Sciatic nerve (tissue), 2 donors: ENCODE results near the gene B3GNT4. TPM values are rescaled to one million over a fixed set of nuclear protein-coding genes. Genes with fewer than 3 reads are reported as not detected.
"Not testable (repeated sequence)": the region's sequence is repeated elsewhere in the genome, so short reads cannot be mapped to it uniquely, and the experiment has no call there.

Experiments used
- ATAC-seq: fragments of 200-7000 bp; cut with Tn5 transposase; one replicate; pipeline ENCODE4 v1.9.1; 2020; ENCODE audit warnings: mild to moderate bottlenecking, moderate library complexity
- DNase-seq: peaks from one replicate; pipeline ENCODE4 v3.0.0-alpha.2; 2020; ENCODE audit warnings: low spot score
- intact Hi-C: fragments of 100-400 bp; cut with DNase I; formaldehyde crosslinking; loops from one replicate; pipeline ENCODE4 v1.14.2; 2022
- total RNA-seq: library from RNA; stranded (reverse); fragmentation: NEBNext Ultra II Directional; extraction: Animal tissue kit (Norgen Biotek cat#: 25700); gene quantifications from one replicate; pipeline ENCODE4 v1.2.1, GENCODE V29; 2021
- donor health status: DM: no; HTN: no; CAD: no.
- donor health status: DM: no; HTN: no; CAD: no.

The B3GNT4 gene
- total RNA-seq = not detected

DNA sequence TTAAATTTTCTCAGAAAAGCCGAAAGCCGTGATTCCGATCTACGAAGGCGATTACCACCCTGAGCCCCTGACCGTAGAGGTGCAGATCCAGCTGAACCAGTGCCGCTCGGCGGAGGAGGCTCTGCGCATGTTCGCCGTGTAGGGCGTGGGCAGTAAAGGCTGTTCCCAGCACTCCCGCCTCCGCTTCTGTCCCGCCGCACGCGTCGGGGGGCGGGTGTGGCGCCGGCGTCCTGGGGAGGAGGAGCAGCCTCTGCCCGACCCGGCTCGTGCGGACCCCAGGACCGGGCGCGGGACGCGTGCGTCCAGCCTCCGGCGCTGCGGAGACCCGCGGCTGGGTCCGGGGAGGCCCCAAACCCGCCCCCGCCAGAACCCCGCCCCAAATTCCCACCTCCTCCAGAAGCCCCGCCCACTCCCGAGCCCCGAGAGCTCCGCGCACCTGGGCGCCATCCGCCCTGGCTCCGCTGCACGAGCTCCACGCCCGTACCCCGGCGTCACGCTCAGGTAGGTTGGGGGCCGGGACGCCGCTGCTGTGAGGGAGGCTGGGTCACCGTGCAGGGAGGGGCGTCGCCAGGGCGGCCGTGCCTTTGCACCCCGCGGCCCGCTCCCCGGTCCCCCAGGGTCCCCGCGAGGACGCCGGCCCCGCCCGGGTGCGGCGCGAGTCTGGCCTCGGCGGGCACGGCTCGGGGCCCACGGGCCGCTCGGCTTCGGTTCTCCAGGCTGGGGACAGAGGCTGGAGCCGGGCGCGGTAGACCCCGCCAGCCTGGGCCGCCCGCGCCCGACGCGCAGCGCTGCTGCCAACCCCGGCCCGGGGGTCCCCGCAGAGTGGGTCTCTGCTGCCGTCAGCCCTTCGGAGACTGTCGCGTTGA is at the start of gene B3GNT4:
TSS of gene B3GNT4 (plus strand) at position 409 of the 866 bp plus-strand sequence. CDS start 910 bp downstream, outside the sequence.
- ATAC-seq (peak; percentile 70), DNase-seq (peak; percentile 69)
- intact Hi-C loops = no loop called here

- no peak for ATAC-seq
- intact Hi-C loops = no loop called here
- no peak for DNase-seq
Observed at GRCh38 chr12:122155705-122156104, 47.8 kb upstream of the B3GNT4 start.

DNA sequence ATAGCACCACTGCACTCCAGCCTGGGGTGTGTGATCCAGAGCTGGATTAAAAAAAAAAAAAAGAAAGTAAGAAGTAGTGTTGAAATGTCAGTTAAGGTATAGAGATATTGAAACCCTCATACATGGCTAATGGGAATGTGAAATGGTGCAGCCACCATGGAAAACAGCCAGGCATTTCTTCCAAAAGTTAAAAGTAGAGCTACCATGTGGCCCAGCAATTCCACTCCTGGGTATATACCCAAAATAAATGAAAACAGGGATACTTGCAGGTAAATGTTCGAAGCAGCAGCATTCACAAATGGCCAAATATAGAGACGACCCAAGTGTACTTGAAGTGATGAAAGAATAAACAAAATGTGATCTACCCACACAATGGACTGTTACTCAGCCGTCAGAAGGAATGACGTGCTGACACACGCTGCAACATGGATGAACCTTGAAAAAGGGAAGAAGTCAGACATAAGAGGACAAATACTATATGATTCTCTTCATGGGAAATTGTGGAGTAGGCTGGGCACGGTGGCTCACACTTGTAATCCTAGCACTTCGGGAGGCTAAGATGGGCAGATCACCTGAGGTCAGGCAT is 44.7 kb upstream of the B3GNT4 start:
- no peak for ATAC-seq
- intact Hi-C loops = no loop called here
- no peak for DNase-seq

DNA sequence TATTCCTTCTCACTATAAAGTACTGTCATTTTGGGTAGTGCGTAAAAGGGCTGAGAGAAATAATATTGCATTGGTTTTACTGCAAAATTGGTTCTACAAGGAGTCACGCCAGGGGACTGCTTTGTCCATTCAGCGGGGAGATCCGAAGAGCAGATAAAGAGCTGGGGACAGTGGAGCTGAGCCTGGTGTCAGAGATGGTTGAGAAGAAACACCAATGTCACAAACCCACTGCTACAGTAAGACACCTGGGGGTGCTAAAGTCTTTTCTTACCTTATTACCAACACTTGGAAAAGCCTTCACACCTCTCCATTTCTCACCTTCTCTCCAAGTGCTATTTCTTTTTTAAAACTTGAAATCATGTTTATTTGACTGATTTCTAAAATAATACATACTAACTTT is 43.6 kb upstream of the B3GNT4 start:
- intact Hi-C loops = no loop called here
- DNase-seq = no peak
- no peak for ATAC-seq

DNA sequence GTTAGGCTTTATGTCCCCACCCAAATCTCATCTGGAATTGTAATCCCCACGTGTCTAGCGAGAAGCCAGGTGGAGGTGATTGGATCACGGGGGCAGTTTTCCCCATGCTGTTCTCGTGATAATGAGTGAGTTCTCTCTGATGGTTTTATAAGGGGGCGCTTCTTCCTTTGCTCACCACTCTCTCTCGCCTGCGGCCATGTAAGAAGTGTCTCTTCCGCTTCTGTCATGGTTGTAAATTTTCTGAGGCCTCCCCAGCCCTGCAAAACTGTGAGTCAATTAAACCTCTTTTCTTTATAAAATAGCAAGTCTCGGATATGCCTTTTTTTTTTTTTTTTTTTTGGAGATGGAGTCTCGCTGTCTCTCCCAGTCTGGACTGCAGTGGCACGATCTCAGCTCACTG is 42.7 kb upstream of the B3GNT4 start:
- ATAC-seq (no peak), DNase-seq (no peak)
- intact Hi-C loops = no loop called here

- DNase-seq (no peak), ATAC-seq (no peak)
- intact Hi-C loops = no loop called here
Observed at GRCh38 chr12:122161682-122162081, 41.8 kb upstream of the B3GNT4 start.

DNA sequence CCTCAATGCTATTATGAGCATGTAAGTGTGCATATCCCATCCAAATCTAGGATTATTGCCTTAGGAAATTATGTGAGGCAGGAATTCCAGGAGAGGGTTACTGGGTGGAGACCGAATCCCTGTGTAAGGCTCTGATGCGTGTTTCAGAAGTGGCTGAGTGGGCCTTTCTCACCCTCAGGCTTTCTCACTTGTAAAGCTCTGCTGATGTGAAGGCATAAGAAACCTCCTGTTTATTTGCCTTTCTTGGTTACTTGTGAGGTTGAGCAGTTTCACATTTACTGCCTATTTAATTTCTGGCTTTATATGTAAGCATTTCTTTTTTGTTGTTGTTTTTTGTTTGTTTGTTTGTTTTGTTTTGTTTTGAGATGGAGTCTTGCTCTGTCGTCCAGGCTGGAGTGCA is 40.5 kb upstream of the B3GNT4 start:
- DNase-seq = no peak
- intact Hi-C loops = no loop called here
- no peak for ATAC-seq

GRCh38 chr12:122166422-122167349 is 36.8 kb upstream of the B3GNT4 start:
- intact Hi-C loops = no loop called here
- ATAC-seq = no peak
- DNase-seq = no peak

DNA sequence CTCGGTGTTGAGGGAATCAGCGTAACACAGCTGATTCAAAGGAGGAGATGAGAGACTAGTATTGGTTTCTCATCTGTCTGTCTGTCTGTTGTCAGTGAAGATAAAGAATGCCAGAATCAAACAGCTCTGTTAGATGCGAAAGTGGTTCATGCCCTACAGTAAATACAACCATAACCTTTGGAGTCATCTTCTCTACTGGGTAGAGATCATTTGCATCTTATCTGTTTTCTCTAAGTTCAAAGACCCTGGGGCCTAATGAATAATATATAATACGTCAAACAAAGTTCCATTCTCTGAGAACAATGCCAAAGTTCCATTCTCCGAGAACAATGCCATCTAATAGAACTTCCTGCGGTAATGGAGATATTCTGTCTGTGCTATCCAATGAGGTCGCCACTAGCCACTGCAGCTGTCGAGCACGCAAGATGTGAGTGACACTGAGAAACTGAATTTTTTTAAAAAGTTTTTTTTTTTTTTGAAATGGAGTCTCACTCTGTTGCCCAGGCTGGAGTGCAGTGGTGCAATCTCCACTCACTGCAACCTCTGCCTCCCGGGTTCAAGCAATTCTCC is 36.1 kb upstream of the B3GNT4 start:
- ATAC-seq (no peak), DNase-seq (no peak)
- intact Hi-C loops = no loop called here

GRCh38 chr12:122168492-122168891 is 35.0 kb upstream of the B3GNT4 start:
- ATAC-seq (no peak), DNase-seq (no peak)
- intact Hi-C loops = no loop called here

GRCh38 chr12:122171399-122171798 is 32.1 kb upstream of the B3GNT4 start:
- intact Hi-C loops = no loop called here
- ATAC-seq = no peak
- DNase-seq = no peak

- ATAC-seq = no peak
- intact Hi-C loops = no loop called here
- DNase-seq = no peak
Observed at GRCh38 chr12:122172262-122172939, 31.1 kb upstream of the B3GNT4 start.

GRCh38 chr12:122174155-122174845 is 29.2 kb upstream of the B3GNT4 start, which contains the start of gene IL31:
IL31 (minus strand) TSS chr12:122174221; CDS start chr12:122174172, 49 bp downstream.
- intact Hi-C loops = no loop called here
- ATAC-seq (no peak), DNase-seq (no peak)

DNA sequence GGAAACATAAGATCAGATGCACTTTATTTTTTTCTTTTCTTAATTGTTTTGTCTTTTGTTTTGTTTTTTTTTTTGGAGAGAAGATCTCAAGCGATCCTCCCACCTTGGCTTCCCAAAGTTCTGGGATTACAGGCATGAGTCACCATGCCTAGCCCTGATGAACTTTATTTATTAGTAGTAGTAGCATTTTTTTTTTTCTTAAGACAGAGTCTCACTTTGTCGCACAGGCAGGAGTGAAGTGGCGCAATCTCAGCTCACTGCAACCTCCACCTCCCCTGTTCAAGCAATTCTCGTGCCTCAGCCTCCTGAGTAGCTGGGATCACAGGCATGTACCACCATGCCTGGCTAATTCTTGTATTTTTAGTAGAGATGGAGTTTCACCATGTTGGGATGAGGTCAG is 27.0 kb upstream of the B3GNT4 start:
- DNase-seq, ATAC-seq, intact Hi-C loops: not testable (repeated sequence)

- ATAC-seq (peak; percentile 63), DNase-seq (no peak)
- intact Hi-C loops = no loop called here
Observed at GRCh38 chr12:122182887-122183587, 20.5 kb upstream of the B3GNT4 start, which contains the start of gene LRRC43. LRRC43 (plus strand) TSS chr12:122183123; CDS start chr12:122183145, 22 bp downstream.

- intact Hi-C loops = no loop called here
- no peak for ATAC-seq
- no peak for DNase-seq
Observed at GRCh38 chr12:122183588-122183940, 19.9 kb upstream of the B3GNT4 start.

DNA sequence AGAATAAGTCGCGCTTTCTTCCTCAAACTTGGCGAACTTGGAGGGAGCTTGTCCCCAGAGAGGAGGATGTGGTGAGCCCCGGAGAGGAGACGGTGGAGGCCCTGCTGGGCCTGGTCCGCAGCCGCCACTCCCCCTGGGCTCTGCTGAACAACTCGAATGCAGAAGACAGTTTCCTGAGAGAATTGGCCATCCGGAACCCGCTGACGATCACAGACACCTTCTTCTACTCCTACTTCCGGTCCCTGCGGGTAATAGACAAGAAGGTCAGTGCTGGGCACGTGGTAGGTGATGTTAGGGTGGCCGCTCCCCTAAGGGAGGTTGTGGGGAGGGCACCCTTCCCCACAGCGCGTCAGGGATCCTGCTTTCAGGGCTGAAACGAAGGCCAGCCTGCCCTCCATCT is 19.0 kb upstream of the B3GNT4 start:
- DNase-seq (no peak), ATAC-seq (no peak)
- intact Hi-C loops = no loop called here
